ENCODE data around the gene ST3GAL4. TPM values are rescaled to one million over a fixed set of nuclear protein-coding genes. Genes with fewer than 3 reads are reported as not detected.

Gene ST3GAL4
- total and polyA plus RNA-seq, 2 donors (not counting 1 experiment from before 2014, with no cell fraction given), result 1.1 to 1.9 TPM

DNA sequence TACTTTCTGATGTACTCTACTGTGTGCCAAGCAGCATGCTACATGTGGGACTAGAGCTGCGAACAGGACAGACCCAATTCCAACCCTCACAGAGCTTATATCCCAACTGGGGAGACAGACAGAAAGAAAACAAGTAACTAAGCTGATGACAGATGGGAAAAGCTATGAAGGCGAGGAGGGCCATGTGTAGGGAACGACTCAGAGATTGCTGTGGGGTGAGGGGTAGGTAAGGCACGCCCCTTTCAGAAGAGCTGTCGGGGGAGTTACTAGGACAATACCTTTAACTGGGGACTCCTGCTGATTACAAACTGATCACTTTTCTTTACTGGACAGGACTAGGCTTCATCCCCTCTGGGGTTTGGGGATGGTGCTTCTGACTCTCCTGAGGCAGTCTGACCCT, 48.9 kb downstream of the ST3GAL4 start:
- POLR2A ChIA-PET, result no interaction called here
- H3K27ac ChIP-seq (ENCODE audit: low read length in 2 of 2), result no peak overlapping the region
- no peaks in the 10 kb centered on the region for H4K20me1 ChIP-seq (ENCODE audit: control insufficient read depth, insufficient read depth, low read length, poor library complexity, severe bottlenecking)
- H3K4me1 Mint-ChIP-seq, result no peaks in the 10 kb centered on the region
- intact Hi-C loops (cut with micrococcal nuclease), result no loop called here
- TF ChIP-seq, protein P1, sequence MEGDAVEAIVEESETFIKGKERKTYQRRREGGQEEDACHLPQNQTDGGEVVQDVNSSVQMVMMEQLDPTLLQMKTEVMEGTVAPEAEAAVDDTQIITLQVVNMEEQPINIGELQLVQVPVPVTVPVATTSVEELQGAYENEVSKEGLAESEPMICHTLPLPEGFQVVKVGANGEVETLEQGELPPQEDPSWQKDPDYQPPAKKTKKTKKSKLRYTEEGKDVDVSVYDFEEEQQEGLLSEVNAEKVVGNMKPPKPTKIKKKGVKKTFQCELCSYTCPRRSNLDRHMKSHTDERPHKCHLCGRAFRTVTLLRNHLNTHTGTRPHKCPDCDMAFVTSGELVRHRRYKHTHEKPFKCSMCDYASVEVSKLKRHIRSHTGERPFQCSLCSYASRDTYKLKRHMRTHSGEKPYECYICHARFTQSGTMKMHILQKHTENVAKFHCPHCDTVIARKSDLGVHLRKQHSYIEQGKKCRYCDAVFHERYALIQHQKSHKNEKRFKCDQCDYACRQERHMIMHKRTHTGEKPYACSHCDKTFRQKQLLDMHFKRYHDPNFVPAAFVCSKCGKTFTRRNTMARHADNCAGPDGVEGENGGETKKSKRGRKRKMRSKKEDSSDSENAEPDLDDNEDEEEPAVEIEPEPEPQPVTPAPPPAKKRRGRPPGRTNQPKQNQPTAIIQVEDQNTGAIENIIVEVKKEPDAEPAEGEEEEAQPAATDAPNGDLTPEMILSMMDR (IDR thresholded peaks at IDR 0.05), result no peak
- no peak for TF ChIP-seq EZH2 (IDR thresholded peaks at IDR 0.05; ENCODE audit: borderline replicate concordance, insufficient read depth, low read depth, low read length, poor library complexity, severe bottlenecking)
- 92% methylated on average over 4 of the region's 5 CpGs for WGBS (ENCODE audit: insufficient coverage)
- peaks cover 8% of the 10 kb centered on the region for H3K27me3 Mint-ChIP-seq
- H3K27me3 ChIP-seq (replicated peaks in 1 of 4; ENCODE audit: control extremely low read depth in 1 of 4, control insufficient read depth in 3 of 4, insufficient read depth in 4 of 4, low read length in 3 of 4), result no peaks in the 10 kb centered on the region
- no peak overlapping the region for H2AFZ ChIP-seq (ENCODE audit: insufficient read depth, low read depth, low read length, poor library complexity, severe bottlenecking)
- DNase-seq (no peak), ATAC-seq (ENCODE audit: low read depth) (no peak)
- no peak overlapping the region for H3K4me3 ChIP-seq (ENCODE audit: control extremely low read depth in 1 of 5, extremely low read depth in 1 of 5, insufficient read depth in 1 of 5, low read depth in 2 of 5, low read length in 4 of 5)
- no peak overlapping the region for H3K9ac ChIP-seq (ENCODE audit: low read length)
- CTCF ChIA-PET, result interaction anchor here (1.0 kb wide), 1 partner anchor 77 kb away, joined by 3 read pairs; no protein-coding TSS in a partner anchor
- H3K4me2 ChIP-seq (replicated peaks; ENCODE audit: low read depth, low read length, poor library complexity, severe bottlenecking), result no peak overlapping the region
- no peak overlapping the region for H3K27ac Mint-ChIP-seq
- no peaks in the 10 kb centered on the region for H3K79me2 ChIP-seq (ENCODE audit: control insufficient read depth, insufficient read depth, low read length)
- H3K9me3 Mint-ChIP-seq (ENCODE audit: insufficient read depth), result no peaks in the 10 kb centered on the region
- H3K4me1 ChIP-seq (ENCODE audit: control insufficient read depth in 2 of 2, insufficient read depth in 2 of 2, low read length in 2 of 2), result no peaks in the 10 kb centered on the region
- H3K9me3 ChIP-seq (ENCODE audit: control extremely low read depth in 1 of 3, control insufficient read depth in 2 of 3, insufficient read depth in 1 of 3, low read length in 2 of 3), result peaks cover 0 to 3% (median 0%) of the 10 kb centered on the region in 3 donors
- no peaks in the 10 kb centered on the region for H3K36me3 ChIP-seq (replicated peaks in 1 of 2; ENCODE audit: control extremely low read depth in 1 of 2, control insufficient read depth in 1 of 2, extremely low read depth in 1 of 2, insufficient read depth in 2 of 2, low read length in 1 of 2)
- no peak overlapping the region for H3K4me3 Mint-ChIP-seq

DNA sequence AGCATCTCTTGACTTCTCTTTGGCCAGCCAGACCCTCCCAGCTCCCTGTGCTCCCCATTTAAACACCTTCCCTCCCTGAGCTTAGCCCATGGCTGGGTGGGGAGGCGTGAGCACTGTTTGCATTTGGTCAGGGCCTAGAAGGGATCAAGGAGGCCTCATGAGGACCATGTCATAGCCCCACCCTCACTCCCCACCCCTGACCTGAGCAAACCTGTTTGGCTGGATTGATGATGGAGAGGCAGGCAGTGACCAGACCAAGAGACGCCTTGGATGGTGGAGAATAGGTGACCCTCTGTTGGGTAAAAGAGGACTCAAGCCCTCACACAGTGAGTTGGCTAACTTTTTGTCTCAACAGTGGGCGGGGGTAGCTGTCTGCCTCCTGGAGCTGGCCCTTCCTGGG, 49.9 kb downstream of the ST3GAL4 start:
- CTCF ChIA-PET, result no interaction called here
- H3K4me2 ChIP-seq (replicated peaks; ENCODE audit: low read depth, low read length, poor library complexity, severe bottlenecking), result no peak overlapping the region
- H3K27ac ChIP-seq (ENCODE audit: low read length in 2 of 2), result no peak overlapping the region
- Mint-ChIP-seq H3K27me3 (peaks cover 8% of the 10 kb centered on the region), H3K4me3 (no peak overlapping the region), H3K9me3 (ENCODE audit: insufficient read depth) (no peaks in the 10 kb centered on the region), H3K4me1 (no peaks in the 10 kb centered on the region), H3K27ac (no peak overlapping the region)
- POLR2A ChIA-PET, result no interaction called here
- no peak for TF ChIP-seq EZH2 (IDR thresholded peaks at IDR 0.05; ENCODE audit: borderline replicate concordance, insufficient read depth, low read depth, low read length, poor library complexity, severe bottlenecking)
- no peak overlapping the region for H3K4me3 ChIP-seq (ENCODE audit: control extremely low read depth in 1 of 5, extremely low read depth in 1 of 5, insufficient read depth in 1 of 5, low read depth in 2 of 5, low read length in 4 of 5)
- H3K9ac ChIP-seq (ENCODE audit: low read length), result no peak overlapping the region
- ATAC-seq (ENCODE audit: low read depth) (no peak), DNase-seq (no peak)
- no peaks in the 10 kb centered on the region for H3K36me3 ChIP-seq (replicated peaks in 1 of 2; ENCODE audit: control extremely low read depth in 1 of 2, control insufficient read depth in 1 of 2, extremely low read depth in 1 of 2, insufficient read depth in 2 of 2, low read length in 1 of 2)
- H2AFZ ChIP-seq (ENCODE audit: insufficient read depth, low read depth, low read length, poor library complexity, severe bottlenecking), result no peak overlapping the region
- H3K4me1 ChIP-seq (ENCODE audit: control insufficient read depth in 2 of 2, insufficient read depth in 2 of 2, low read length in 2 of 2), result no peaks in the 10 kb centered on the region
- no peaks in the 10 kb centered on the region for H4K20me1 ChIP-seq (ENCODE audit: control insufficient read depth, insufficient read depth, low read length, poor library complexity, severe bottlenecking)
- intact Hi-C loops (cut with micrococcal nuclease), result no loop called here
- H3K79me2 ChIP-seq (ENCODE audit: control insufficient read depth, insufficient read depth, low read length), result no peaks in the 10 kb centered on the region
- H3K9me3 ChIP-seq (ENCODE audit: control extremely low read depth in 1 of 3, control insufficient read depth in 2 of 3, insufficient read depth in 1 of 3, low read length in 2 of 3), result no peaks in the 10 kb centered on the region
- 93% methylated on average over 2 of the region's 3 CpGs for WGBS (ENCODE audit: insufficient coverage)
- H3K27me3 ChIP-seq (replicated peaks in 1 of 4; ENCODE audit: control extremely low read depth in 1 of 4, control insufficient read depth in 3 of 4, insufficient read depth in 4 of 4, low read length in 3 of 4), result no peaks in the 10 kb centered on the region
